Activated CD4-positive, CD25-positive, alpha-beta regulatory T cell treated with anti-CD3 and anti-CD28 coated beads, Interleukin-2, amount 50 U/mL, for 72 hours (primary cell): ENCODE results near the gene MAS1.

Experiments
- DNase-seq: peaks from one replicate; pipeline ENCODE4 v3.0.0; 2021

MAS1 gene

GRCh38 chr6:159884720-159885119 lies 6.1 kb upstream of the MAS1 start:
- DNase-seq: no peak

GRCh38 chr6:159886270-159886669 lies 4.5 kb upstream of the MAS1 start:
- no peak for DNase-seq

DNA sequence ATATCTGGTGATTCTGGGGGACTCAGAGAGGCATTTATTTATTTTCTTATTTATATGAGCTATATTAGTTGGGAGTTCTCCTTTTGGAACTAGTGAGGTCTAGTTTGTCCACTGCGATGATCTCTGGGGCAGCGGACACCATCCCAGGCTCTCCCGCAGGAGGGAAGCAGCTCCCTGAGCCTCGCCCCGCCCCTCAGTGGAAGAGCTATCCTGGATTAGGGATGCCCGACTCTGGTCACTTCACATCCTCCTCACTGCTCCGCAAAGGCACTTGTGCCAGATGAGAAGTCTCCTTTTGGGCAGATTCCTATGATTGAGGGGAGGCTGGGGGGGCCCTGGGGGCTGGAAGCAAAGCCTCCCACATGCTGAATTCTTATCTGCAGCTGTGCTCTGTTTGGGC lies 3.6 kb upstream of the MAS1 start:
- no peak for DNase-seq

- DNase-seq: no peak
Observed at GRCh38 chr6:159887761-159888160, 3.0 kb upstream of the MAS1 start.

DNA sequence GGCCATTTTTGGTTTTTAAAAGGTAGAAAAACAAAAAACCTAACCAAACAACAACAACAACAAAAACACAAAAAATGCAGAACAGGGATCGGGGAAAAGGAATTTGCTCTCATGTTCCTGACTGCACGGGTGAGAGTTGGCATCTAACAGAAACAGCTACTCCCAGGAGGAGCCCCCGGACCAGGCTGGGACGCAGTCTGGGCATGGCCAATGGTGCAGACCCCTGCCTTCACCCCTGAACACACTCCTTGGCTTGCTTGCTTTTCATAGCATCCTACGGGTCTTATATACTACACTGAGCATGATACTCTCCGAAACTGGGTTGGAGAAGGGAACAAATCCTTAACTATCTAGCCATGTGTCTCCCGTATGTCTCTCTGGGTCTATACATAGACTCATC lies 587 bp upstream of the MAS1 start:
- DNase-seq: no peak

- DNase-seq: no peak
Observed at GRCh38 chr6:159892053-159892452, 1.3 kb downstream of the MAS1 start.

DNA sequence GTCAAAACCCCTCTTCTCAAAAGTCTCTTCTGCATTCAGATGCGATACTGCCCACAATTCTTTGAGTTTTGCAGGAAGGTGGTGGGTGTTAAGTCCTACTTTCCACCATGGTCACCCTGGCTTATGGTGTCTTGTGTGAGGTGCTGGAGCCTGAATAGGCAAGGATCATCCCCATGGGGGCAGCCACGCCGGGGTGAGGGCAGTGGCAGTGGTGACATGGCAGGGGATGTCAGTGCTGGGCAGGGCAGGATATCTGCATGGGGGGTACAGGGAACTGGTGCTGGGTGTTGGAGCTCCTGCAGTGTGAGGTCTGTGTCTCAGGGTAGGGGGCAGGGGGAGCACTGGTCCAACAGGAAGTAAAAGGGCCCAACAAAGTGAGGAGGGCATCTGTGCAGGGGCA lies 2.3 kb downstream of the MAS1 start:
- no peak for DNase-seq

DNA sequence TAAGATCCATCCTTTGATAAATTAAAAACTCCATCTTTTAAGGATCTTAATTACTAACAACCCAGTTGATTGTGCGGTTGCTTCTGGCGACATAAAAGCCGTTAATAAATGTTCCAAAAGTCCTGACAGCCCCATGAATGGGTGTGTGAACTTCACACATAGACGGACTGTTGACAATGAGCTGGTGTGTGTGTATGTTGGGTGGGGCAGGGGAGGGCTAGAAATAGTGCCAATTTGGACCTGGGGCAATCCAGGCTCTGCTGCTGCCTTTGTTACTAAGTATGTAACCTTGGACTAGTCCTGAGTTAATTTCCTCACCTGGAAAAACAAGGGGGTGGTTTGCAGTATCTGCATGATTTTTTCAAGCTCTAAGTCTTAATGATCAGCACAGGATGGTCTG lies 4.2 kb downstream of the MAS1 start:
- DNase-seq: no peak

DNA sequence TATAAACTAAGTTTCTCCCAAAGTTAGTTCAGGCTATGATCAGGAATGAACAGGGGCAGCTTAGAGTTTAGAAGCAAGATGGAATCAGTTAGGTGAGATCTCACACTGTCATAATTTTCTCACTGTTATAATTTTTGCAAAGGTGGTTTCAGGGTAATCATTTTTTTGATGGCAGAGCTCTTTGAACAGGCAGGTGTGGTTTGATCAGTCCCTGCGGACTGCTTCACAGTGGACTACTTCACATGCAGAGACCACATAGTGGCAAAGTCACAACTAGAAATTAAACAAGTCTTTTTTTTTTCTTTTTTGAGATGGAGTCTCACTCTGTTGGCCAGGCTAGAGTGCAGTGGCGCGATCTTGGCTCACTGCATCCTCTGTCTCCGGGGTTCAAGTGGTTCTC lies 6.8 kb downstream of the MAS1 start:
- no peak for DNase-seq

DNA sequence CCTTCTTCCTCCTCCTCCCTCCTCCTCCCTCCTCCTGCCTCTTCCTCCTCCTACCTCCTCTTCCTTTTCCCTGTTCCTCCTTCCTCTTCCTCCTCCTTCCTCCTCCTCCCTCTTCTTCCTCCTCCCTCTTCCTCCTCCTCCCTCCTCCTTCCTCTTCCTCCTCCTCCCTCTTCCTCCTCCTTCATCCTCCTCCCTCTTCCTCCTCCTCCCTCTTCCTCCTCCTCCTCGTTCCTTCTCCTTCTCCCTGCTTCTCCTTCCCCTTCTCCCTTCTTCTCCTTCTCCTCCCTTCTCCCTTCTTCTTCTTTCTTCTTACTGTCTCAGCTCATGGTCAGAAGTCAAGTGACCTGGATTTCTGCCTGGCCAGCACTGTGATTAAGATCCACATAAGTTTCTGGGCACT lies 7.7 kb downstream of the MAS1 start:
- no peak for DNase-seq

DNA sequence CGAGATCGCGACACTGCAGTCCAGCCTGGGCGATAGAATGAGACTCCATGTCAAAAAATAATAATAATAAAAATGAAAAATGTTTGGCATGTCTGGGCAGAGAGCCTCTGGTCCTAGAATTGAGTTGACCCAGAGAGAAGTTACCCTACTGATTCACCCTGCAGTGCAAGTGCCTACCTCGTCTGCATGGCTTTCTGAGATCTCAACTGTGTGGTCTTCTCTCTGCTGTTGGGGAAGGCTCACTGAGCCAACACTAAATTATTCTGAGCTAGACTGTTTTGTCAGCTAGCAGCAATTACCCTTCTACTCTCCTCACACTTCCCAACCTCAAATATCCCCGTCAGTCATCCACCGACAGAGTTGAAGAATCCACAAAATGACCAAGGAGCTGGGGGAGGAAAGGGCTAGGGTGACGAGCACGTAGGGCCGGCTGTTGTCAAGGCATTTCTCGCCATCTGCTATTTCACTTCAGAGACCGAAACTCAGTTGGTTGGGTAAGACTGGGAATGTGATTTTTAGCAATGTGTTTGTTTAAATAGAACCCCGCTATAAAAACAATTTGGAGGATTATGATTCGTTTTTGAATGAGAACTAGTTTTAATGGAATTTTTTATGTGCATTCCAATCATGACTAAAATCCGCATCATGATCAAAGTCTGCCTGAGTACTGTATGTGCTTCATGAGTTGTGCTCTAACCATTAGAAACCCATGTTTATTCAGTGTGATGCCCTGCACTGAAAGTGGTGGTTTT lies 9.4 kb downstream of the MAS1 start:
- DNase-seq: no peak

GRCh38 chr6:159902620-159903019 lies 11.8 kb downstream of the MAS1 start:
- DNase-seq: no peak

GRCh38 chr6:159904497-159904911 lies 13.7 kb downstream of the MAS1 start:
- DNase-seq: no peak

DNA sequence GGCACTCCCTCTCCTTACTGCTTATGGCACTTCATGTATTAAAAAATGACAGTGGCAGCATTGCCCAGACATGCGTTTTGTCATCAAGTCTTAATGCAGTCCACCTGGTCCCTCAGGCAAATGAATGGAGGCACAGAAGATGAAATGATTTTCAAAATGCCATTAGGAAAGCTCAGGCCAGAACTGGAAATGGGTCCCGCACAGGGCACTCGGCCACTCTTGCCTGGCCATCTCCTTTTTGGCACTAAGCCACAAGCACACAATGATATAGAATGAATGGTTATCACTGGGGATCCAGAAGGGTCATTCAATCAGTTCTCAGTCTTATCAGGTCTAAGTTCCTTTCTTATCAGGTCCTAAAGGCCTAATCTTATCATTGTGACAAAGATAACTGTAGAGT lies 15.6 kb downstream of the MAS1 start:
- no peak for DNase-seq

- no peak for DNase-seq
Observed at GRCh38 chr6:159908535-159908934, 17.7 kb downstream of the MAS1 start.

- no peak for DNase-seq
Observed at GRCh38 chr6:159908979-159909378, 18.2 kb downstream of the MAS1 start.

DNA sequence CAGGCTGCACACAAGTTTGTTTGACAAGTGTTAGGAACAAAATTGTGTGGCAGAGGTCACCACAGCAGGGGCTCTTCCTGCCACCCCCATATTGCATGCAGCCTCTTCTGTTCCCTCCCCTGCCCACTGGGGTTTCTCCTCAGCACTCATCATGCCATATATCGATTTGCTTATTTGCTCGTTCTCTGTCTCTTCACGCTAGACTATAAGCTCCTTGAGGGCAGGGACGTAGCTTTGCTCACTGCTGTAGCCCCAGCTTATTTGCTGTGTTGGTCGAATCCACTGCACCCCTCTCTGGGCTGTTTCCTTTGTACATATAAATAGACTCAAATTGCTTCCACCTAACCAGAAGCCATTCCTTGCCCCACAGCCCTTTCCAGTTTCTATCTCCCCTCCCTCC lies 19.6 kb downstream of the MAS1 start:
- no peak for DNase-seq

GRCh38 chr6:159913375-159913774 lies 22.6 kb downstream of the MAS1 start:
- no peak for DNase-seq

- no peak for DNase-seq
Observed at GRCh38 chr6:159913862-159914564, 23.2 kb downstream of the MAS1 start.

DNA sequence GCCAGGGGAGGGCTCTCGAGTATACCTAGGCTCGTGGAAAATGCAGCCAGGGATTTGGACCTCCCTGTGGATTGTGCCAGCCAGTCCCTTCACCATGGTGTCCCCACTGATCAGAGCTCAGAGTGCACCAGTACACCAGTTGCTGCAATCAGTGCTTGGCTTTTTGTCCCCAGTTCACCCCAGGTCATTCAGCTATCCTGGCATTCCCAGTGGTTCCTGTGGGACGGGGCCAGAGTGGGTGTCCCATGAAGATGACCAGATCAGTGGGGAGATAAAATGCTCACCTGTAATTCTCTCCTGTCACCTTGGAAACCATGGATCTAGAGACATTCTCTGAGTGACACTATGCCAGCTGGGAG lies 23.8 kb downstream of the MAS1 start:
- DNase-seq: no peak

DNA sequence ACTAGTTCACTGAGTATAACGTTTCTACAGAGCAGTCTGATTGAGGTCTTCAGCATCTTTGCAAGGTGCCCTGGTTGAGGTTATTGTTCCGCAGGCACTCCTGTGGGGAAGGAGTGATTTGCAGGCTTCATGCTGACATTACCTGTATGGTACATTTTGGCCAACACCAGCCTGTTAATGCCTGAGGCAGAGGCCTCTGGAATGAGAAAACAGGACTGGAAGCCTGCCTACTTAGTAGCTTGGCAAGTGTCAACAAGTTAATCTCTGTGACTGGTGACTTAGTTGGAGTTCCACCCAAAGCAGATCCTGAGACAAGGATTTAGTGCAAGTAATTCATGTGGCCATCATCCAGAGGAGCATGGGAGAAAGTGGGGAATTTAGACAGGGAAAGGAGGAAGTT lies 24.6 kb downstream of the MAS1 start:
- DNase-seq: no peak

- no peak for DNase-seq
Observed at GRCh38 chr6:159916237-159916636, 25.4 kb downstream of the MAS1 start.

- no peak for DNase-seq
Observed at GRCh38 chr6:159916752-159917151, 26.0 kb downstream of the MAS1 start.

DNA sequence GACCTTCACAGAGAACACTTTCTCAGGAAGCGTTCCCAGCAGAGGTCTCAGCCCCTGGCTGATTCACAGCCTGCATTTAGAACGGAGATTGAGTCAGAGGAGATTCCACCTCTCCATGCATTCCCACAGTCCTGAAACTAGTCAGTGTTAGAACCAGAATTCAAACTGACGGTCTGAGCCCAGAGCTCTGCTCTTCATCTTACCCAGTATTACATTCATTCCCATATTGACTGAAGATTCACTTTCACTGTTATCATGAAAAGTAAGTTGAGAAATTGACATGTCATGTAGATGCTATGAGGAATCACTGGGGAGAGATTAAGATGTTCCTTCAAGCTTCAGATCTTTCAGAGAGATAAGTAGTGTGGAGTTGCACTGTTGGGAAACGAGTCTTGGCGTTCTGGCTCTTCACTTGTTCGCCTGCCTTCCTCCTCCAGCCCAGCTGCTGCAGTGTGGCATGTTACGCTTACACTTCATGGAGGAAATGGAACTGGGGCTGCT lies 28.3 kb downstream of the MAS1 start:
- DNase-seq: no peak

DNA sequence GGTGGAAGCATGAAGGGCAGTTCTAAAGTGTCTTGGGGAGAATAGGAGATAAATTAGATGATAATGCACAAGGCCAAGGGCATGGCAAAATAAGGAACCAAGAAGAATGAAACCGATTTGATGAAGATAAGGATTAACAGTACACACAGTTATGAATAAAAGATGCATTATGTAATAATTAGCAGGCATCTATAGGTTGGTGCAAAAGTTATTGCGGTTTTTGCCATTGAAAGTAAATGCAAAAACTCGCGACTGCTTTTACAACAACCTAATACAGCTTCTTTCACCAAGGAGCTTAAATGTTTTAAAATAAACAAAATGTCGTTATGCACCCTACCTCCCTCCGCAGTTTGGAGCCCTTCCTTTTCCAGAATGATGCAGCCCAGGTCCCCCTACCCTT lies 29.0 kb downstream of the MAS1 start:
- no peak for DNase-seq
